Urothelium cell line (cell line): Measurements from ENCODE around the gene INO80E.
"Not testable (repeated sequence)": the region's sequence is repeated elsewhere in the genome, so short reads cannot be mapped to it uniquely, and the experiment has no call there.

Experiments
- DNase-seq: peaks from one replicate; pipeline ENCODE4 v3.0.0; 2011; ENCODE audit warnings: low spot score, mixed read lengths
- FAIRE-seq: peaks from 2 replicates; lab custom pipeline; 2011; peaks lifted over from hg19 to GRCh38; lab: Jason Lieb, UNC

The INO80E gene

GRCh38 chr16:29995911-29996765 lies at the start of gene INO80E:
Gene INO80E (plus strand): TSS chr16:29996241. CDS start chr16:29996311, 70 bp downstream.
- FAIRE-seq (peak; percentile 71), DNase-seq (peak; percentile 98)

GRCh38 chr16:29947897-29948296 lies 48.1 kb upstream of the INO80E start:
- FAIRE-seq (no peak), DNase-seq (no peak)

GRCh38 chr16:29950806-29951461 lies 45.1 kb upstream of the INO80E start:
- FAIRE-seq: no peak
- no peak for DNase-seq

GRCh38 chr16:29951625-29952365 lies 44.2 kb upstream of the INO80E start:
- no peak for DNase-seq
- no peak for FAIRE-seq

- DNase-seq (no peak), FAIRE-seq (no peak)
Measured at GRCh38 chr16:29958756-29959155, 37.3 kb upstream of the INO80E start.

GRCh38 chr16:29959293-29959692 lies 36.7 kb upstream of the INO80E start:
- no peak for DNase-seq
- no peak for FAIRE-seq

- DNase-seq, FAIRE-seq: not testable (repeated sequence)
Measured at GRCh38 chr16:29959821-29960220, 36.2 kb upstream of the INO80E start.

- FAIRE-seq: no peak
- no peak for DNase-seq
Measured at GRCh38 chr16:29961127-29961478, 34.9 kb upstream of the INO80E start.

GRCh38 chr16:29961479-29962343 lies 34.3 kb upstream of the INO80E start, which contains the start of gene TMEM219:
Gene TMEM219 (plus strand): TSS chr16:29962079. CDS start chr16:29963144, 1,065 bp downstream.
- peak; percentile 96 for DNase-seq

GRCh38 chr16:29962344-29962994 lies 33.6 kb upstream of the INO80E start:
- FAIRE-seq (no peak), DNase-seq (no peak)

More at GRCh38 chr16:29961479-29962343, 34.3 kb upstream of the INO80E start, which contains the start of gene TMEM219:
- FAIRE-seq: no peak

GRCh38 chr16:29963021-29963743 lies 32.9 kb upstream of the INO80E start:
- FAIRE-seq: no peak

GRCh38 chr16:29968205-29968604 lies 27.8 kb upstream of the INO80E start:
- FAIRE-seq: no peak

More at GRCh38 chr16:29963021-29963743, 32.9 kb upstream of the INO80E start:
- no peak for DNase-seq

GRCh38 chr16:29971304-29971703 lies 24.7 kb upstream of the INO80E start:
- FAIRE-seq: no peak
- no peak for DNase-seq

More at GRCh38 chr16:29968205-29968604, 27.8 kb upstream of the INO80E start:
- DNase-seq: no peak

GRCh38 chr16:29972500-29972899 lies 23.5 kb upstream of the INO80E start:
- no peak for FAIRE-seq
- no peak for DNase-seq

- DNase-seq: no peak
- FAIRE-seq: no peak
Measured at GRCh38 chr16:29972992-29973383, 23.1 kb upstream of the INO80E start.

- FAIRE-seq: no peak
- DNase-seq: peak; percentile 98
Measured at GRCh38 chr16:29973384-29974246, 22.4 kb upstream of the INO80E start, which contains the start of gene TAOK2. Gene TAOK2 (plus strand): TSS chr16:29973868. CDS start chr16:29977773, 3,905 bp downstream.

- FAIRE-seq: no peak
- peak; percentile 12 for DNase-seq
Measured at GRCh38 chr16:29974291-29975133, 21.5 kb upstream of the INO80E start.
